Keratinocyte (primary cell): ENCODE data around the gene CACNA2D2.

Experiments used
- CTCF ChIP-seq, 3 experiments: IDR thresholded peaks in 1 of 3; conservative IDR thresholded peaks in 1 of 3; optimal IDR thresholded peaks in 1 of 3; 2 replicates in 2 of 3; 3 replicates in 1 of 3; pipeline versions ENCODE3 to v1.5.1; 2011; ENCODE audit warnings: low read length in 3 of 3, mild to moderate bottlenecking in 3 of 3, moderate library complexity in 2 of 3, control low read depth in 1 of 3, inconsistent platforms in 1 of 3; ENCODE audit not compliant: insufficient read depth in 2 of 3; ENCODE audit errors: extremely low read depth in 1 of 3
- EZH2 ChIP-seq: IDR thresholded peaks from one replicate; pipeline ENCODE4 v1.6.1; 2012; ENCODE audit warnings: inconsistent platforms, mild to moderate bottlenecking, low read length, moderate library complexity

- TF ChIP-seq CTCF (optimal IDR thresholded peaks at IDR 0.05 in 1 of 3, IDR thresholded peaks at IDR 0.05 in 1 of 3, conservative IDR thresholded peaks at IDR 0.05 in 1 of 3; ENCODE audit: extremely low read depth in 1 of 3, insufficient read depth in 2 of 3, low read length in 3 of 3): no peak
- TF ChIP-seq EZH2: no peak
These were observed 177.3 kb downstream of the CACNA2D2 start for GRCh38 chr3:50326182-50326541.
